Sigmoid colon (tissue), 7 donors: ENCODE data around the gene DSCAML1. TPM values are rescaled to one million over a fixed set of nuclear protein-coding genes. Genes with fewer than 3 reads are reported as not detected.

Source experiments
- DNase-seq: peaks from one replicate; pipeline ENCODE4 v3.0.0-alpha.2; 2019
- H3K27ac ChIP-seq, 4 donors: fragments of 200-600 bp; sonication (generic); one replicate each; pipeline ENCODE4 v1.5.1; 2016 to 2019; ENCODE audit warnings: mild to moderate bottlenecking in 1 of 4
- H3K27me3 ChIP-seq, 3 donors: fragments of 200-600 bp; sonication (generic); one replicate each; pipeline ENCODE4 v1.5.1; 2019; ENCODE audit warnings: mild to moderate bottlenecking in 1 of 3
- H3K36me3 ChIP-seq, 4 donors: fragments of 200-600 bp; sonication (generic); one replicate each; pipeline ENCODE4 v1.5.1; 2016 to 2019
- H3K4me1 ChIP-seq, 4 donors: fragments of 200-600 bp; sonication (generic); one replicate each; pipeline ENCODE4 v1.5.1; 2017 to 2019
- H3K4me3 ChIP-seq, 4 donors: fragments of 200-600 bp; sonication (generic); one replicate each; pipeline ENCODE4 v1.5.1; 2017 to 2019; ENCODE audit warnings: mild to moderate bottlenecking in 2 of 4, moderate library complexity in 1 of 4
- H3K9me3 ChIP-seq, 4 donors: fragments of 200-600 bp in 3 of 4; sonication (generic) in 3 of 4; one replicate each; pipeline versions ENCODE4 v1.5.1 to v1.6.1; 2013 to 2019
- EP300 ChIP-seq, 4 donors: sonication (generic); formaldehyde crosslinking; IDR thresholded peaks; one replicate each; pipeline ENCODE4 v1.6.1; 2017; ENCODE audit warnings: antibody characterized with exemption in 4 of 4
- POLR2A ChIP-seq, 2 donors: fragments of 450-650 bp; IDR thresholded peaks; one replicate each; pipeline ENCODE4 v1.6.1; 2016; ENCODE audit warnings: antibody characterized with exemption in 2 of 2, mild to moderate bottlenecking in 2 of 2, moderate library complexity in 2 of 2
- POLR2AphosphoS5 ChIP-seq, 4 donors: sonication (generic); formaldehyde crosslinking; IDR thresholded peaks; one replicate each; pipeline ENCODE4 v1.6.1; 2017; ENCODE audit warnings: antibody characterized with exemption in 4 of 4
- WGBS, 2 donors: extraction: QIAGEN DNeasy Blood & Tissue Kit; methylation state at CpG; one replicate each; pipeline ENCODE4 v1.1.7; 2013; 5-methylcytosine and 5-hydroxymethylcytosine counted together
- intact Hi-C: fragments of 100-400 bp; cut with DNase I; formaldehyde crosslinking; loops from one replicate; pipeline ENCODE4 v1.15.1; 2023
- polyA plus RNA-seq, 3 donors: library from polyadenylated mRNA; stranded (reverse); fragments of 200-250 nt; gene quantifications; one replicate each; pipeline ENCODE4 v1.2.3, GENCODE V29; 2013
- total RNA-seq, 4 donors: library from RNA; depleted of rRNA; stranded (reverse); fragments of >200 nt; gene quantifications; one replicate each; pipeline ENCODE4 v1.1.0, GENCODE V29; 2016
- TF ChIP-seq, protein P1 (sequence below), 4 experiments: fragments of 450-650 bp in 3 of 4; fragments of 200-600 bp in 1 of 4; IDR thresholded peaks; one replicate each; pipeline ENCODE4 v1.5.1; 2016 to 2019; ENCODE audit warnings: antibody characterized with exemption in 4 of 4, mild to moderate bottlenecking in 3 of 4, moderate library complexity in 2 of 4
- donor health status: healthy with polysubstance abuse.
- donor health status: Bipolar disorder and iron deficiency.
- donor health status: healthy.

Gene DSCAML1
- total and polyA plus RNA-seq, 7 donors, result under 0.01 to 7.5 (median 1.2) TPM

DNA sequence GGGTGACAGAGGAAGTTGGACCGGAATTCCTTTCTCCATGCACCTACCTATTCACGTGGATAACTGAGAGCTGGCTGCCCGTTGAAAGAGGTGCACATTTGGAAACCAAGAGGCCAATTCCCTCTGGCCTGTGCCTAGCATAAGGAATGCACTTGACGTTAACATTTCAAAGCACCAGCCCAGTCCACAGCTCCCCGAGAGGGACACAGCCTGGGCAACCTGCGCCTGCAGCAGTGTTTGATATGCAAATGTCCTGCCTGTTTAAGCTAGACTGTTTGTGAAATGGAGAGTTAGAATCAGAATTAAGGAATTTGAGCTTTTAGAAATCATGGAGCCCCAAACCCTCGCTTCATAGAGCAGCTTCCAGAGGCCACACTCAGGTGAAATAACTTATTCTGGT, 126.1 kb downstream of the DSCAML1 start:
- Histone ChIP-seq H3K4me3 (no peak overlapping the region), H3K27ac (no peak overlapping the region), H3K36me3 (no peaks in the 10 kb centered on the region), H3K9me3 (no peaks in the 10 kb centered on the region), H3K4me1 (no peaks in the 10 kb centered on the region), H3K27me3 (no peaks in the 10 kb centered on the region)
- 88 to 89% methylated on average over 7 of the region's 7 CpGs for WGBS, 2 donors
- DNase-seq, result no peak
- TF ChIP-seq, protein P1, sequence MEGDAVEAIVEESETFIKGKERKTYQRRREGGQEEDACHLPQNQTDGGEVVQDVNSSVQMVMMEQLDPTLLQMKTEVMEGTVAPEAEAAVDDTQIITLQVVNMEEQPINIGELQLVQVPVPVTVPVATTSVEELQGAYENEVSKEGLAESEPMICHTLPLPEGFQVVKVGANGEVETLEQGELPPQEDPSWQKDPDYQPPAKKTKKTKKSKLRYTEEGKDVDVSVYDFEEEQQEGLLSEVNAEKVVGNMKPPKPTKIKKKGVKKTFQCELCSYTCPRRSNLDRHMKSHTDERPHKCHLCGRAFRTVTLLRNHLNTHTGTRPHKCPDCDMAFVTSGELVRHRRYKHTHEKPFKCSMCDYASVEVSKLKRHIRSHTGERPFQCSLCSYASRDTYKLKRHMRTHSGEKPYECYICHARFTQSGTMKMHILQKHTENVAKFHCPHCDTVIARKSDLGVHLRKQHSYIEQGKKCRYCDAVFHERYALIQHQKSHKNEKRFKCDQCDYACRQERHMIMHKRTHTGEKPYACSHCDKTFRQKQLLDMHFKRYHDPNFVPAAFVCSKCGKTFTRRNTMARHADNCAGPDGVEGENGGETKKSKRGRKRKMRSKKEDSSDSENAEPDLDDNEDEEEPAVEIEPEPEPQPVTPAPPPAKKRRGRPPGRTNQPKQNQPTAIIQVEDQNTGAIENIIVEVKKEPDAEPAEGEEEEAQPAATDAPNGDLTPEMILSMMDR (IDR thresholded peaks at IDR 0.05), result no peak
- TF ChIP-seq POLR2A (IDR thresholded peaks at IDR 0.05), result no peak
- no peak for TF ChIP-seq EP300 (IDR thresholded peaks at IDR 0.05)
- TF ChIP-seq POLR2AphosphoS5 (IDR thresholded peaks at IDR 0.05), result no peak
- intact Hi-C loops, result no loop called here

DNA sequence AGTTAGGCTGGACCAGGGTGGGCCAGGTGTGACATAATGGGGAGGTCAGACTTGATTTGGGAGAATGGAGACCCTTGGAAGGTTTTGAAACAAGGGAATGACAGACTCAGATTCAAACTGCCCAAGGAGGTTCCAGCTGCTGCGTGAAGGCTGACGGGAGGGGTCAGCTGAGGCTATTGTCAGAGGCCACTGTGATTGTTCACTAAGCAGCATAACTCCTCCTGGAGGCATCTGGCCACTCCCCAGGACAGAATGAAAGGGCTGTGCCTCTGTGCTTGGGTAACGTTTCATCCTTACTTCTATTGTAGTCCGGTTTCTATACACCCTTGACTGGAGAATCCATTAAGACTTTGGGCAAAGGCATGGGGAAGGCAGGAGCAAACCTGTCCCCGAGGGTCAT, 126.6 kb downstream of the DSCAML1 start:
- TF ChIP-seq POLR2AphosphoS5 (IDR thresholded peaks at IDR 0.05), result no peak
- TF ChIP-seq, protein P1 (IDR thresholded peaks at IDR 0.05), result no peak
- TF ChIP-seq EP300 (IDR thresholded peaks at IDR 0.05), result no peak
- no peak for TF ChIP-seq POLR2A (IDR thresholded peaks at IDR 0.05)
- WGBS, 2 donors, result 76 to 82% methylated on average over 5 of the region's 5 CpGs

GRCh38 chr11:117669616-117670015, 127.4 kb downstream of the DSCAML1 start:
- H3K27ac ChIP-seq, result no peak overlapping the region
- H3K9me3 ChIP-seq, result no peaks in the 10 kb centered on the region
- 92 to 96% methylated on average over 4 of the region's 4 CpGs for WGBS, 2 donors
- H3K27me3 ChIP-seq, result no peaks in the 10 kb centered on the region
- peaks cover 0 to 10% (median 3%) of the 10 kb centered on the region in 4 donors for H3K4me1 ChIP-seq
- no peak overlapping the region for H3K4me3 ChIP-seq
- intact Hi-C loops, result no loop called here
- no peaks in the 10 kb centered on the region for H3K36me3 ChIP-seq
- no peak for DNase-seq
- TF ChIP-seq POLR2A (IDR thresholded peaks at IDR 0.05), result no peak
- TF ChIP-seq, protein P1 (IDR thresholded peaks at IDR 0.05), result no peak

More for the DNA sequence above, 126.6 kb downstream of the DSCAML1 start:
- intact Hi-C loops, result no loop called here
- Histone ChIP-seq H3K27me3 (no peaks in the 10 kb centered on the region), H3K4me1 (peaks cover 0 to 2% (median 0%) of the 10 kb centered on the region in 4 donors), H3K4me3 (no peak overlapping the region), H3K9me3 (no peaks in the 10 kb centered on the region), H3K27ac (no peak overlapping the region), H3K36me3 (no peaks in the 10 kb centered on the region)
- DNase-seq, result no peak

DNA sequence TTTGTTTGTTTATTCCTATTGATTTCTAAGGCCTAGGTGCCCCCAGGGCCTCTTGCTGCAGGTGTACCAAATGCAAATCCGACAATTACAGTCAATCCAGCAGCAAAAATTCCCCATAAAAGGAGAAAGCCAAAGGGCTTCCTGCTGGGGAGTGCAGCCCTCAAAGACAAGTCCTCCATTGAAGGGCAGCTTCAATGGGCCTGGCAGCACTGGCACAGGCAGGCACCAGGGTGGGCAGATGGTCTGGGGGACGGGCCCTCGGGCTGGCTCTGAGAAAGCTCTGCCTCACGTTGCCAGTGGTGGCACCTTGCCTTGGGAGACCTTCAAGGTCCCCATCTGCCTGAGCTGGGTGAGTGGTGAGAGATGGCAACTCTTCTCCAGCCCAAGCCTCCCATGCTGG, 128.0 kb downstream of the DSCAML1 start:
- no peak overlapping the region for H3K27ac ChIP-seq
- DNase-seq, result no peak
- no peaks in the 10 kb centered on the region for H3K9me3 ChIP-seq
- peaks cover 0 to 16% (median 7%) of the 10 kb centered on the region in 4 donors for H3K4me1 ChIP-seq
- H3K4me3 ChIP-seq, result no peak overlapping the region
- no peaks in the 10 kb centered on the region for H3K27me3 ChIP-seq
- TF ChIP-seq EP300 (IDR thresholded peaks at IDR 0.05) (no peak), POLR2AphosphoS5 (IDR thresholded peaks at IDR 0.05) (no peak), POLR2A (IDR thresholded peaks at IDR 0.05) (no peak)
- TF ChIP-seq, protein P1 (IDR thresholded peaks at IDR 0.05), result no peak
- intact Hi-C loops, result no loop called here
- WGBS, 2 donors, result 89 to 93% methylated on average over 4 of the region's 4 CpGs
- H3K36me3 ChIP-seq, result no peaks in the 10 kb centered on the region

DNA sequence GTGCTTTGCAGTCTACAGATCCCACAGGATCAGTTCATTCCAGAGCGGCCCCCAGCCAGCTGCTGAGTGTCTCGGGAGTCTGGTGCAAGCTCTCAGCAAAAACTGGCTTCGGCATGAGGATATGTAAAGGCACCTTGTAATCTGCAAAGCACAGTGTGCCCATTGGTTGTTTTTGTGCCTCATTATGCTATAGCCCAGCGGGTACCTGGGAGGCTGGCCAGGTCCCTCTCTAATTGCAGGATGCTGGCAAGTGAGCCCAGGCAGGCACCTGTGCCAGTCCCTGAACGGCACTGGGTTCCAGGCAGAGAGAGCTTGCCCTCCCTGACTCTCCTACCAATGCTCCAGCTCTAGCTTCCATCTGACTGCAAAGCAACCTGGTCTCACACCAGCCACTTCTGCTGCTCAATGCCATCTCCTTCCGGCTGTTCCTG, 128.7 kb downstream of the DSCAML1 start:
- Histone ChIP-seq H3K4me1 (peaks cover 0 to 20% (median 14%) of the 10 kb centered on the region in 4 donors), H3K27me3 (no peaks in the 10 kb centered on the region), H3K36me3 (no peaks in the 10 kb centered on the region), H3K9me3 (no peaks in the 10 kb centered on the region), H3K4me3 (no peak overlapping the region), H3K27ac (no peak overlapping the region)
- intact Hi-C loops, result no loop called here
- no peak for DNase-seq
- 75 to 88% methylated on average over 6 of the region's 6 CpGs for WGBS, 2 donors
- TF ChIP-seq, protein P1 (IDR thresholded peaks at IDR 0.05), result no peak
- TF ChIP-seq POLR2A (IDR thresholded peaks at IDR 0.05) (no peak), EP300 (IDR thresholded peaks at IDR 0.05) (no peak), POLR2AphosphoS5 (IDR thresholded peaks at IDR 0.05) (no peak)
